Type B pancreatic cell (in vitro differentiated cells): ENCODE results near the gene SRD5A1. TPM values are rescaled to one million over a fixed set of nuclear protein-coding genes. Genes with fewer than 3 reads are reported as not detected.

Experiments
- DNase-seq: peaks from one replicate; pipeline ENCODE4 v3.0.0; 2021; ENCODE audit warnings: mixed read lengths; ENCODE audit not compliant: unreplicated experiment; ENCODE audit errors: extremely low spot score
- H3K27ac Mint-ChIP-seq: 2 replicates; pipeline ENCODE4 v1.8.0; 2021; ENCODE audit warnings: mild to moderate bottlenecking, mixed read lengths
- H3K27me3 Mint-ChIP-seq: 2 replicates; pipeline ENCODE4 v1.8.0; 2021; ENCODE audit warnings: mixed read lengths
- H3K36me3 Mint-ChIP-seq: 2 replicates; pipeline ENCODE4 v1.8.0; 2021; ENCODE audit warnings: mixed read lengths
- H3K4me1 Mint-ChIP-seq: one replicate; pipeline ENCODE4 v1.8.0; 2021; ENCODE audit warnings: mixed read lengths; ENCODE audit not compliant: unreplicated experiment
- H3K4me3 Mint-ChIP-seq: 2 replicates; pipeline ENCODE4 v1.8.0; 2021; ENCODE audit warnings: mild to moderate bottlenecking, mixed read lengths
- H3K9me3 Mint-ChIP-seq: 2 replicates; pipeline ENCODE4 v1.8.0; 2021; ENCODE audit warnings: mixed read lengths
- total RNA-seq: library from RNA; stranded (reverse); gene quantifications from 2 replicates; pipeline ENCODE4 v1.2.1, GENCODE V29; 2021; ENCODE audit warnings: low replicate concordance
- TF ChIP-seq, protein P1 (sequence below): fragments of 200-600 bp; sonication (generic); conservative IDR thresholded peaks from 2 replicates; pipeline ENCODE4 v1.5.0; 2021; ENCODE audit warnings: antibody characterized with exemption, mild to moderate bottlenecking

SRD5A1 gene
- total RNA-seq, 1 donor from 2014 or later = 23.1 TPM

DNA sequence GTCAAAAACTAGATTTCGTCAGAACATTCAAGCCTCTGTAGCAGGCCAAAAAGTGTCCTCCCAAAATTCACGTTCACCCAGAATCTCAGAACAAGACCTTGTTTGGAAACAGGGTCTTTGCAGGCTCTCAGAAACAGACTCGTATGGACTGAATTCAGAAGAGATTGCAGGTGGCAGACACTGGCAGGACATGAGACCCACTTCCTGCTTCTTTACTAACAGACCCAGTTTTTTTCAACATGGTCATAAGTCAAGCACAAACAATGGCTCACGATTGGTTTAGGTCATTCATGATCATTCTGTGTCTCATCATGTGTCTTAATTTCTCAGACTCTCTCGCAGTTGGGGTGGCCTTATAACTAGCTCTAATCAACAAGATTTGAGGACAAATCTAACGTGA, 74.6 kb downstream of the SRD5A1 start:
- peaks cover 16% of the 10 kb centered on the region for H3K4me1 Mint-ChIP-seq
- H3K27me3 Mint-ChIP-seq = peaks cover 10% of the 10 kb centered on the region
- TF ChIP-seq, protein P1, sequence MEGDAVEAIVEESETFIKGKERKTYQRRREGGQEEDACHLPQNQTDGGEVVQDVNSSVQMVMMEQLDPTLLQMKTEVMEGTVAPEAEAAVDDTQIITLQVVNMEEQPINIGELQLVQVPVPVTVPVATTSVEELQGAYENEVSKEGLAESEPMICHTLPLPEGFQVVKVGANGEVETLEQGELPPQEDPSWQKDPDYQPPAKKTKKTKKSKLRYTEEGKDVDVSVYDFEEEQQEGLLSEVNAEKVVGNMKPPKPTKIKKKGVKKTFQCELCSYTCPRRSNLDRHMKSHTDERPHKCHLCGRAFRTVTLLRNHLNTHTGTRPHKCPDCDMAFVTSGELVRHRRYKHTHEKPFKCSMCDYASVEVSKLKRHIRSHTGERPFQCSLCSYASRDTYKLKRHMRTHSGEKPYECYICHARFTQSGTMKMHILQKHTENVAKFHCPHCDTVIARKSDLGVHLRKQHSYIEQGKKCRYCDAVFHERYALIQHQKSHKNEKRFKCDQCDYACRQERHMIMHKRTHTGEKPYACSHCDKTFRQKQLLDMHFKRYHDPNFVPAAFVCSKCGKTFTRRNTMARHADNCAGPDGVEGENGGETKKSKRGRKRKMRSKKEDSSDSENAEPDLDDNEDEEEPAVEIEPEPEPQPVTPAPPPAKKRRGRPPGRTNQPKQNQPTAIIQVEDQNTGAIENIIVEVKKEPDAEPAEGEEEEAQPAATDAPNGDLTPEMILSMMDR = no peak
- H3K9me3 Mint-ChIP-seq = no peaks in the 10 kb centered on the region
- no peak overlapping the region for H3K4me3 Mint-ChIP-seq
- no peak for DNase-seq
- no peak overlapping the region for H3K27ac Mint-ChIP-seq
- no peaks in the 10 kb centered on the region for H3K36me3 Mint-ChIP-seq

DNA sequence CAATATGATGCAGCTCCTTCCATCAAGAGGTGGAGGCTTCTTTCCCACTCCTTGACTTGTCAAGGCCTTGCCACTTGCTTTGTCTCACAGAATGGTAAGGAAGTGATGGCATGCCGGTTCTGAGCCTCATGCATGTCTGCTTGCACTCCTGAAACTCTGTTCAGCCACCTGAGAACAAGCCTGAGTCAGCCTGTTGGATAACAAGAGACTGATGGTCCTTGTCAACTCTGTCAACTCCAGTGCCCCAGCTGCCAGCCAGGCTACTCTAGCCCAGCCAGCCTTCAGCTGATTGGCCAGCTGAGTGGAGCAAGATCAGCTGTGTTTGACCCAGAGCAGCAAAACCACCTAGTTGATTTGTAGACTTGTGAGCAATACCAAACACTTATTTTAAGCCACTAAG, 75.6 kb downstream of the SRD5A1 start:
- peaks cover 16% of the 10 kb centered on the region for H3K4me1 Mint-ChIP-seq

DNA sequence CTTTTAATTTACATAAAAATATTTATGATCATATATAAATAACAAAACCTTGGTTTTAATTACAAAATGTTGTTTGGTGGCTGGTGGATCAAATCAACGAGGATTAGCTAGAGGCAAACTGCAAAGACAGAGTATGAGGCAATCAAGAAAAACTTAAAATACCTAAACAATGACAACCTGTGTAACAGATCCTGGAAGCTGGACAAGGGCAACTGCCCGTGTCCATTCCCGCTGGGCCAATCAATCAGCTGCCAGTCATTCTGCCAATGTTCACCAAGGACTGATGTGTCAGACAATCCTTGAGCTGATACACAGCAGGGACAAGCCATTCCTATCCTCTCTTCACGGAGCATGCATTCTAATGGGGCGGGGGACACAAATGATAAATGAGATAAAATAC, 76.8 kb downstream of the SRD5A1 start:
- TF ChIP-seq, protein P1 = no peak
- Mint-ChIP-seq H3K4me1 (peaks cover 12% of the 10 kb centered on the region), H3K9me3 (no peaks in the 10 kb centered on the region), H3K36me3 (no peaks in the 10 kb centered on the region), H3K27me3 (peaks cover 10% of the 10 kb centered on the region), H3K27ac (no peak overlapping the region), H3K4me3 (peak overlapping the region; percentile 72)
- DNase-seq = no peak

More for the DNA sequence above, 75.6 kb downstream of the SRD5A1 start:
- Mint-ChIP-seq H3K36me3 (no peaks in the 10 kb centered on the region), H3K9me3 (no peaks in the 10 kb centered on the region), H3K4me3 (no peak overlapping the region), H3K27me3 (peaks cover 10% of the 10 kb centered on the region), H3K27ac (no peak overlapping the region)
- DNase-seq = peak; percentile 39
- TF ChIP-seq, protein P1 = no peak

- TF ChIP-seq, protein P1 = no peak
- H3K4me3 Mint-ChIP-seq = peak overlapping the region; percentile 72
- peaks cover 10% of the 10 kb centered on the region for H3K27me3 Mint-ChIP-seq
- peak; percentile 32 for DNase-seq
- no peaks in the 10 kb centered on the region for H3K36me3 Mint-ChIP-seq
- H3K4me1 Mint-ChIP-seq = peaks cover 16% of the 10 kb centered on the region
- no peaks in the 10 kb centered on the region for H3K9me3 Mint-ChIP-seq
- peak overlapping the region; percentile 94 for H3K27ac Mint-ChIP-seq
Observed at GRCh38 chr5:6710551-6711318, 77.5 kb downstream of the SRD5A1 start.

- H3K9me3 Mint-ChIP-seq = no peaks in the 10 kb centered on the region
- TF ChIP-seq, protein P1 = no peak
- peaks cover 10% of the 10 kb centered on the region for H3K27me3 Mint-ChIP-seq
- peaks cover 25% of the 10 kb centered on the region for H3K4me1 Mint-ChIP-seq
- H3K27ac Mint-ChIP-seq = peak overlapping the region; percentile 94
- peak; percentile 15 for DNase-seq
- H3K36me3 Mint-ChIP-seq = no peaks in the 10 kb centered on the region
- peak overlapping the region; percentile 92 for H3K4me3 Mint-ChIP-seq
Observed at GRCh38 chr5:6711409-6712141, 78.3 kb downstream of the SRD5A1 start.
